Nucleus accumbens (tissue), 56 donors: ENCODE measurements around the gene HELZ.
"Not testable (repeated sequence)": the region's sequence is repeated elsewhere in the genome, so short reads cannot be mapped to it uniquely, and the experiment has no call there.

ENCODE experiments used
- DNase-seq, 56 donors: peaks; one replicate each; lab custom pipeline; 2025; lab: John Stamatoyannopoulos, UW

HELZ gene

DNA sequence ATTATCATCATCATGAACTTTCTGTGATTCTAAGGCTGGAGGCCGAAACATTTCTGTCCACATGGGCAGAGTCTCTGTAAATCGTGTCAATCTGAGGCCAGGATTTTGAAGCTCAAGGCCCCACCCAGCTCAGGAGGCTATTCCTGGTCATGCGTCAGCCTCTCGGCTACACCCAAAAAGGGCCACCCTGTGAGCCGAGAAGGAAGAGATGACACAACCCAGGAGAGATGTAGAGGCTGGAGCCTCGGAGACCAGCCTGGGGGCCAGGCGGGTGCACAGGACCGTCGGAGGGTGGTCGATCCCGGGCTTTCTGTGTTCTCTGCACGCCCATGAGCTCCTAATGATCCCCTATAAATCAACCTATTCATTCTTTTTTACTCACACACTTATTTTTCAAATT is 201.7 kb downstream of the HELZ start:
- DNase-seq: no peak

DNA sequence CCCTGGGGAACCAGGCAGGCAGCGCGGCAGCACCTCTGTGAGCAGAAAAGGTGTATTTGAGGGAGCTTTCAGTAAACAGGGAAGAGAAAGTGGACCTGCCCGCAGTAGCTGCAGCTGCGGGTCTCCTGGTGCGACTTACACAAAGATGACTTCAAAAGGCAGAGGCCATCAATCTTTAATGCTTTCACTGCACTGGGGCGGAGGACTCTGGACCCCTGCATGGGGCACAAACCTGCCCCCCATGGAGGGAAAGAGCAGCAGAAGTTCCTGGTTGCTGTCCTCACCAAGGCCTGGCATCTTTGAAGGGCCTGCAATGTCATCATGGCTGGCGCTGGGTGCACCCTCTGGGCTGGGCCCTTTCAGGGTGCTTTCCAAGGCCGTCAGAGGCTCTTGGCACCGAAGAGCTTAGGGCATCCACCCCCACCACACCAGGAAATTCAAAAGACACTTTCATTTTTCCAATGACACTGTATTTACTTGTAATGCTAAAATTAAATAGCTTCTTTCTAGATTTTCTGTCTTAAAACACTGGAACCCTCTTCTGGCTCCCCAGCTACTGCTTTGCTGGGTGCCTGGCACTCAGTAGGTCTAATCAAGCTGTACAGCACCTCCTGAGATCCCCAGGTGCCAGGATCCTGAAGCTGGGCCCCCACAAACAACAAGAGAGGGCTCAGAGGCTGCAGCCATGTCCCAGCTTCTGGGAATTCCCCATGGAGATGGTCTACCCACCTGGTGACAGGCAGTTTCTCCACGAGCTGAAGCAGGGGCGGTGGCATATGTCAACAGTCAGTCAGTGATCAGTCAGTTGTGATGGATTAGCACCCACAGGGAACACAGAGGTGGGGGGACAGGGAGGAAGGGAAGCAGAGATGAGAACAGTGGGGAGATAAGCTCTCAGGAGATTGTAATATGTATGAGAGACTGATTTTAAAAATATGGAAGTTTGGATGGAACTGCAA is 202.8 kb downstream of the HELZ start:
- peak in 3 of 56 donors; percentile 8 to 28 (median 12) for DNase-seq

GRCh38 chr17:67041531-67041930 is 203.5 kb downstream of the HELZ start:
- no peak for DNase-seq

DNA sequence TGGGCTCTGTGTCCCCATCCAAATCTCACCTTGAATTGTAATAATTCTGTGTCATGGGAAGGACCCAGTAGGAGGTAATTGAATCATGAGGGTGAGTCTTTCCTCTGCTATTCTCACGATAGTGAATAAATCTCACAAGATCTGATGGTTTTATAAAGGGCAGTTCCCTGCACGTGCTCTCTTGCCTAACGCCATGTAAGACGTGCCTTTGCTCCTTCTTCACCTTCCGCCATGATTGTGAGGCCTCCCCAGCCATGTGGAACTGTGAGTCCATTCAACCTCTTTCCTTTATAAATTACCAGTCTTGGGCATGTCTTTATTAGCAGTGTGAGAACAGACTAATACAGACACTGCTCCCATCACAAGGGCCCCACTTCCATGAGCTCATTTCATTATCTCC is 203.9 kb downstream of the HELZ start:
- DNase-seq: not testable (repeated sequence)

- no peak for DNase-seq
Observed at GRCh38 chr17:67040652-67041051, 204.3 kb downstream of the HELZ start.

DNA sequence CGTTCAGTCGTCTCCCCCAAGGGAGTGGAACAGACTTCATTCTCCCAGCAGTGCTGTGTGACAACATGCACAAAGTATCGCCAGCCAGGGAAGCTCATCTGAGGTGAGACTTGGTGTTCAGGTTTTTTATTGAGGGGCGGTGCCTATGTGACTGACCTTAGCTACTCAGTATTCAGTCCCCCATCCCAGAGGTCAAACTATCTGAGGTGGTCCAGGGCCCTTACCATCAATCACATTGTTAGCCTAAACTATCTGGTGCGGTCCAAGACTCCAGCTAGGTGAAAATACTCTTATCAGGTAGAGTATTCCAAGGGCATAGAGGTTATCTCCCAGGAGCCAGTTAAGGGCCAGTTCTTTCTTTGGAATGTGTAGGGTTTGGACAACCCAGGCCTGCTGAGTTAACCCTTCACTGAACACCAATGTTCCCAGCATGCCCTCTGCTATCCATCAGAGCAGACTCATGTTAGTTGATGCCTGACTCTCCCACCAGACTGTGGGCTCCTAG is 206.1 kb downstream of the HELZ start:
- no peak for DNase-seq

GRCh38 chr17:67035131-67036083 is 209.6 kb downstream of the HELZ start:
- no peak for DNase-seq

DNA sequence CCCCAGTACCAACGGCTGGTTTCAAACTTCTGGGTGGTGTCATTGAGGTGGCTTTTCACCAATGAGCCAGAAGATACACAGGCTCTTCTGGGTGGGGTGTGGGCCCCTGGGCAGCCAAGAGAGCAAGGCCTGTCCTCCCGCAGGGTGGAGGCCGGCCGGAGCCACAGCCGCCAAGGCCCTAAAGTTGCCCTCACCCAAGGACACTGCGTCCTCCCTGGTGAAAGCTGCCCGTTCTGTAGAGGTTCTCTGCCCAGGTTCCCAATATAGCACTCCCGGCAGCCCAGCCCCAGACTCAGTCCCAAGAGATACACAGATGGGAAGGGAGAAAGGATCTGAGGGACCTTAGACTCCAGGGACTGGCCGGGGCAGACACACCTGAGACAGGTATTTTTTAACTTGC is 211.4 kb downstream of the HELZ start:
- no peak for DNase-seq

- DNase-seq: no peak
Observed at GRCh38 chr17:67032985-67033384, 212.0 kb downstream of the HELZ start.

GRCh38 chr17:67032382-67032781 is 212.6 kb downstream of the HELZ start:
- no peak for DNase-seq

- no peak for DNase-seq
Observed at GRCh38 chr17:67030641-67031040, 214.4 kb downstream of the HELZ start.

- DNase-seq: no peak
Observed at GRCh38 chr17:67027031-67027628, 217.9 kb downstream of the HELZ start.

- DNase-seq: no peak
Observed at GRCh38 chr17:67026341-67026740, 218.7 kb downstream of the HELZ start.

GRCh38 chr17:67025216-67025792 is 219.7 kb downstream of the HELZ start:
- DNase-seq: no peak

DNA sequence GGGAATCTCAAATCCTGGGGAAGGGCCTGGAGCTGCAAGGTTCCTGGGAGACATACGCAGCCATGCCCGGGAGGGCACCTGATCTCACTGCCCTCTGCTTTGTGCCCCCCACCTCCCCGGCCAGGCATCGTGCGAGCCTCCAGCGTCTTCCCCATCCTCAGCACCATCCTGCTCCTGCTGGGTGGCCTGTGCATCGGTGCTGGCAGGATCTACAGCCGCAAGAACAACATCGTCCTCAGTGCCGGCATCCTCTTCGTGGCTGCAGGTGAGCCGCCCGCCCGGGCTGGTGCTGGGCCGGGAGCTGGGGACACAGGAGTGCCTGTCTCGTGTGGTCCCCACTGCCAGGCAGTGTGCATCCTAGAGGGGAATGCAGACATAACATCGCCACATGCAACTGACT is 220.3 kb downstream of the HELZ start:
- no peak for DNase-seq

GRCh38 chr17:67022451-67022810 is 222.6 kb downstream of the HELZ start:
- peak in 26 of 56 donors; percentile 3 to 52 (median 16) for DNase-seq

DNA sequence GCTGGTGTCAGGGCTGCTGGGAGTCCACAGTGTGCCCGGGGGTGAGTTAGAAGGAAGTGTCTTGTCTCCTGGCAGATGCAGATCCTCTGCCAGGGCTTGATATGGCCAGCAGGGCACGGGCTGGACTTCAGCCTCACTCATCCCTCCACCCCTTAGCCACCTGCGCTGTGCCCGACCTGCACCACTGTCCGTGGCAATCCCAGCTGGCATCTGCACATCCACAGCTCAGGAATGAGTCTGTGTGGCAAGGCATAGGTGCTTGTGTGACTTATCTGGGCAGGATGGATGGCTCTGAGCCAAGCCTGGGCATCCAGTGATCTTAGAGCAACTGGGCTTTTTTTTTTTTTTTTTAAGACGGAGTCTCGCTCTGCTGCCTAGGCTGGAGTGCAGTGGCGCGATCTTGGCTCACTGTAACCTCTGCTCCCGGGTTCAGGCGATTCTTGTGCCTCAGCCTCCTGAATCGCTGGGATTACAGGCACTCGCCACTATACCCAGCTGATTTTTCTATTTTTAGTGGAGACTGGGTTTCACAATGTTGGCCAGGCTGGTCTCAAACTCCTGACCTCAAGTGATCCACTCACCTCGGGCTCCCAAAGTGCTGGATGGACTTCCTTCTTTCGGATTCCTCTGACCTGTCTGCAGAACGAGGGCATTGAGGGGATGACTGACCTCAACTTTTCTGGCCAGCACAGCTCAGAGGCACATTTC is 223.1 kb downstream of the HELZ start:
- DNase-seq: no peak

DNA sequence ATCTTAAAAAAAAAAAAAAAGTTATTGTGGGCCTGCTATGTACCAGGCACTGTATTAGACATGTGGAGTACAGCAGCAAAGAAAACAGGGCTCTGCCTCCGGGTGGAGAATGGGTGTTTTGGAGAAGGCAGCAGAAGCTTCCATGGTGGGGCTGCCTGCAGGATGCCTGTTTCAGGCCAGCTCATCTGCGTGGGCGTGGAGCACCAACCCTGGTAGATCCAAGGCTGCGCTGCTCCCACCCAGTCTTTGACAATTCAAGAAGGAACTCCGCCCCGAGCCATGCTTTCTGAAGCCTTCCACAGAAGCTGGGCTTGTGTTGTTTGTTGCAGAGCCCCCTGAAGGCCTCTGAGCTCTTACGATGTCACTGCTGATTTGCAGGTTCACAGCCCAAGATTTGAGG is 223.8 kb downstream of the HELZ start:
- peak in 31 of 56 donors; percentile 6 to 83 (median 41) for DNase-seq
